GM19099 (cell line): ENCODE results near the gene ASAH2.

Experiments
- POLR2A ChIP-seq: IDR thresholded peaks from 3 replicates; pipeline ENCODE4 v1.6.1; 2011; ENCODE audit warnings: low read depth; ENCODE audit not compliant: insufficient read length; ENCODE audit errors: extremely low read depth

ASAH2 gene

DNA sequence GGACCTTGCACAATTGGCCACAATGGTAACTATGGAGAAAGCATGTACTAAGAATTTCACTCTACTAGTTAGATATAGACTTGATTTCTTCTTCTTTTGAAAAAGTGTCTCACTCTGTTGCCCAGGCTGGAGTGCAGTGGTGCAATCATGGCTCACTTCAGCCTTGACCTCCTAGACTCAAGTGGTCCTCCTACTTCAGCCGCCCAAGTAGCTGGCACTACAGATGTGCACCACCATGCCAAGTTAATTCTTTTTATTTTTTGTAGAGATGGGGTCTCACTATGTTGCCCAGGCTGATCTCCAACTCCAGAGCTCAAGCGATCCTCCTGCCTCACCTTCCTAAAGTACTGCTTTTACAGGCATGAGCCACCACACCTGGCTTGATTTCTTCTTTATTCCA lies 29.1 kb downstream of the ASAH2 start:
- TF ChIP-seq POLR2A: no peak

GRCh38 chr10:50221470-50221869 lies 29.8 kb downstream of the ASAH2 start:
- TF ChIP-seq POLR2A: no peak

DNA sequence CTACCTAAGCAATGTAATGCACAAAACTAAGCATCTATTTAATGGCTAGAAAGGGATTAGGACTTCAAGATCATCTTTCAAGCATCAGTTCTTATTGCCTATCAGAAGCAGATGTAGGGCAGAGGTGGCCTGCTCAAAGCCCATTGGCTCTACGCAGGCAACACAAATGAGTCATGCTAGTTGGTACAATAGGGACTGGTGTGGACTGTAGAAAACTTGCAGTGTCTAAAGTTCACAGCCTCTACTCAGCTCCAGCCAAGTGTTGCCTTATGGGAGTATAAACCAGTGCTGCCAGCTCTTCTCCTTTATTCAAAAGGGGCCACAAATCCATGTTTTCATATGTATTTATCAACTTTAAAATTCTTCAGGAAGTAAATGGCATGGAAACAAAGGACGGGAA lies 31.7 kb downstream of the ASAH2 start:
- TF ChIP-seq POLR2A: no peak

GRCh38 chr10:50219200-50219599 lies 32.1 kb downstream of the ASAH2 start:
- no peak for TF ChIP-seq POLR2A

DNA sequence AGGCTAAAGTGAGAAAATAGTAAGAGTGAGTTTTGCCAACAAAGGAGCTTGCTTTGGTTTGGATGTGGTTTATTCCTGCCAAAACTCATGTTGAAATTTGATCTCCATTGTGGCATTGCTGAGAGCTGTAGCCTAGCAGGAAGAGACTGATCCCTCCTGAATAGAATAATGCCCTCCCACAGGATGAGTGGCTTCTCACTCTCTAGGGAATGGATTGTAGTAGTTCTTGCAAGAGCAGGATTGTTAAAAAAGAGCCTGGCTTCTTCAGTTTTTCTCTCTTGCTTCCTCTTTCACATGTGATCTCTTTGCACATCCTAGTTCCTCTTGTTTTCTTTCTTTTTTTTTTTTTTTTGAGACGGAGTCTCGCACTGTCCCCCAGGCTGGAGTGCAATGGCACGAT lies 34.4 kb downstream of the ASAH2 start:
- no peak for TF ChIP-seq POLR2A

GRCh38 chr10:50216418-50216817 lies 34.9 kb downstream of the ASAH2 start:
- TF ChIP-seq POLR2A: no peak

GRCh38 chr10:50211670-50212069 lies 39.6 kb downstream of the ASAH2 start:
- no peak for TF ChIP-seq POLR2A

GRCh38 chr10:50210876-50211275 lies 40.4 kb downstream of the ASAH2 start:
- TF ChIP-seq POLR2A: no peak
